Psoas muscle (tissue), 8 donors: ENCODE measurements around the gene SENP6. TPM values are rescaled to one million over a fixed set of nuclear protein-coding genes. Genes with fewer than 3 reads are reported as not detected.
"Not testable (repeated sequence)": the region's sequence is repeated elsewhere in the genome, so short reads cannot be mapped to it uniquely, and the experiment has no call there.

Experiments
- ATAC-seq, 4 donors: fragments of 200-7000 bp; cut with Tn5 transposase; one replicate each; pipeline ENCODE4 v1.9.1; 2020; ENCODE audit warnings: moderate library complexity in 3 of 4, mild to moderate bottlenecking in 2 of 4
- DNase-seq, 2 donors: peaks; one replicate each; pipeline ENCODE4 v3.0.0-alpha.2; 2020
- H3K27ac ChIP-seq: fragments of 200-600 bp; one replicate; pipeline ENCODE4 v1.8.0; 2022
- H3K27me3 ChIP-seq, 3 donors: fragments of 200-600 bp in 1 of 3; one replicate each; pipeline versions ENCODE4 v1.6.1 to v1.8.0; 2013 to 2022; ENCODE audit warnings: low read length in 2 of 3, mild to moderate bottlenecking in 2 of 3, moderate library complexity in 1 of 3; ENCODE audit not compliant: insufficient read depth in 3 of 3
- H3K36me3 ChIP-seq, 2 donors: fragments of 200-600 bp in 1 of 2; one replicate each; pipeline versions ENCODE4 v1.6.1 to v1.8.0; 2013 to 2022; ENCODE audit warnings: low read depth in 1 of 2, mild to moderate bottlenecking in 1 of 2, moderate library complexity in 1 of 2; ENCODE audit not compliant: insufficient read depth in 1 of 2
- H3K4me1 ChIP-seq: fragments of 200-600 bp; one replicate; pipeline ENCODE4 v1.8.0; 2022
- H3K4me3 ChIP-seq: fragments of 200-600 bp; one replicate; pipeline ENCODE4 v1.8.0; 2022; ENCODE audit warnings: mild to moderate bottlenecking
- H3K9me3 ChIP-seq: fragments of 200-600 bp; one replicate; pipeline ENCODE4 v1.8.0; 2022
- CTCF ChIP-seq: fragments of 200-600 bp; IDR thresholded peaks from one replicate; pipeline ENCODE4 v1.8.0; 2022; ENCODE audit warnings: antibody characterized with exemption
- WGBS, 3 donors: extraction: QIAGEN DNeasy Blood & Tissue Kit; methylation state at CpG; one replicate each; pipeline versions ENCODE4 v1.1.6 to v1.1.7; 2013; 5-methylcytosine and 5-hydroxymethylcytosine counted together
- intact Hi-C, 2 donors: fragments of 100-400 bp; cut with DNase I; formaldehyde crosslinking; loops; one replicate each; pipeline versions ENCODE4 v1.11.0 to v1.14.2; 2022
- polyA plus RNA-seq, 3 donors: library from polyadenylated mRNA; stranded (reverse); fragments of 200-250 nt; gene quantifications; one replicate each; pipeline ENCODE4 v1.2.3, GENCODE V29; 2013
- total RNA-seq, 4 donors: library from RNA; stranded (reverse); fragmentation: NEBNext Ultra II Directional in 2 of 4; extraction: Animal tissue kit (Norgen Biotek cat#: 25700) in 2 of 4; gene quantifications; one replicate each; pipeline versions ENCODE4 v1.2.1 to v1.2.4, GENCODE V29; 2021 to 2023
- donor health status: healthy with polysubstance abuse.
- donor health status: DM: no; HTN: no; CAD: no; lungs with moderate emphysema.
- donor health status: Bipolar disorder and iron deficiency.
- donor health status: healthy.
- donor health status: DM: yes; HTN: yes; CAD: no.
- donor health status: DM: no; HTN: no; CAD: no.
- donor health status: DM: no; HTN: no; CAD: no.
- donor health status: DM: yes; HTN: yes; CAD: no.

The SENP6 gene
- total and polyA plus RNA-seq, 7 donors, result 17.6 to 69.5 (median 51.5) TPM

- H3K9me3 ChIP-seq, result no peaks in the 10 kb centered on the region
- no peak overlapping the region for H3K4me3 ChIP-seq
- H3K27ac ChIP-seq, result no peak overlapping the region
- intact Hi-C loops, result no loop called here
- DNase-seq (no peak), ATAC-seq (no peak)
- H3K4me1 ChIP-seq, result no peaks in the 10 kb centered on the region
- H3K36me3 ChIP-seq, result peaks cover 5 to 96% of the 10 kb centered on the region in 2 donors
- no peak for TF ChIP-seq CTCF
- no peaks in the 10 kb centered on the region for H3K27me3 ChIP-seq
- 74 to 83% (median 77%) methylated on average over 2 of the region's 2 CpGs for WGBS, 3 donors
Observed at GRCh38 chr6:75711173-75711572, 109.5 kb downstream of the SENP6 start.

- TF ChIP-seq CTCF, result no peak
- 79 to 83% (median 83%) methylated on average over 3 of the region's 3 CpGs for WGBS, 3 donors
- Histone ChIP-seq H3K27me3 (no peaks in the 10 kb centered on the region), H3K36me3 (peaks cover 0 to 37% of the 10 kb centered on the region in 2 donors), H3K4me1 (no peaks in the 10 kb centered on the region), H3K4me3 (no peak overlapping the region), H3K9me3 (no peaks in the 10 kb centered on the region), H3K27ac (no peak overlapping the region)
- no peak for DNase-seq
- intact Hi-C loops, result no loop called here
- no peak for ATAC-seq
Observed at GRCh38 chr6:75719133-75719532, 117.5 kb downstream of the SENP6 start.

- DNase-seq, result no peak
- WGBS, 3 donors, result 75 to 80% (median 79%) methylated on average over 2 of the region's 2 CpGs
- TF ChIP-seq CTCF, result no peak
- Histone ChIP-seq H3K9me3 (no peaks in the 10 kb centered on the region), H3K4me1 (no peaks in the 10 kb centered on the region), H3K36me3 (no peaks in the 10 kb centered on the region), H3K27ac (no peak overlapping the region), H3K27me3 (no peaks in the 10 kb centered on the region), H3K4me3 (no peak overlapping the region)
- ATAC-seq, result no peak
- intact Hi-C loops, result no loop called here
Observed at GRCh38 chr6:75723382-75723781, 121.7 kb downstream of the SENP6 start.

- Histone ChIP-seq H3K27me3 (no peaks in the 10 kb centered on the region), H3K4me1 (no peaks in the 10 kb centered on the region), H3K9me3 (no peaks in the 10 kb centered on the region), H3K4me3 (no peak overlapping the region), H3K36me3 (no peaks in the 10 kb centered on the region), H3K27ac (no peak overlapping the region)
- intact Hi-C loops, result no loop called here
- WGBS, 3 donors, result 74 to 84% (median 83%) methylated on average over 2 of the region's 2 CpGs
- no peak for ATAC-seq
- no peak for DNase-seq
- no peak for TF ChIP-seq CTCF
Observed at GRCh38 chr6:75727206-75727605, 125.5 kb downstream of the SENP6 start.

- ATAC-seq, H3K36me3 ChIP-seq, H3K27ac ChIP-seq, DNase-seq, H3K4me3 ChIP-seq, H3K27me3 ChIP-seq, H3K9me3 ChIP-seq, intact Hi-C loops, H3K4me1 ChIP-seq: not testable (repeated sequence)
- 84 to 88% (median 85%) methylated on average over 8 of the region's 8 CpGs for WGBS, 3 donors
Observed at GRCh38 chr6:75731029-75731428, 129.3 kb downstream of the SENP6 start.
